IPS-NIHi7 (cell line): ENCODE measurements around the gene SHPK.
"Not testable (repeated sequence)": the region's sequence is repeated elsewhere in the genome, so short reads cannot be mapped to it uniquely, and the experiment has no call there.

Experiments used
- DNase-seq: peaks from one replicate; pipeline ENCODE4 v3.0.0; 2012; ENCODE audit warnings: mixed read lengths; ENCODE audit errors: extremely low spot score

SHPK gene

DNA sequence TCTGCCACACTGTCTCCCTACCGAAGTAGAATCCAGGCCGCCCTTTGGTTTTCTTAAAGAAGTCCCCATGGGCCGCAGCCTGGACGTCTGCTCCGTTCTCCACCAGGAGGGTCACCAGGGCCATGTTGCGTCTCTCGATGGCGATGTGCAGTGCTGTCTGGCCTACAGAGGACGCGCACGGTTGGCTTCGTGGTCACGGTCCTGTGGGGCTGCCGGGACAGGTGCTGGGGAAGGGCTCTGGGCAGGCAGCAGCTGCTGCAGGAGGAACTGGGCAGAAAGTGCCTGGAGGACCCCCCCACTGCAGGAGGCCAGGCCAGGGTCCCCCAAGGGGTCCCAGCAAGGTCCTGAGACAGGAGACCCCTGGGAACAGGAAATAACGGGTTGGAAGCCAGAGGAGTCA lies 45.8 kb downstream of the SHPK start:
- DNase-seq, result no peak

DNA sequence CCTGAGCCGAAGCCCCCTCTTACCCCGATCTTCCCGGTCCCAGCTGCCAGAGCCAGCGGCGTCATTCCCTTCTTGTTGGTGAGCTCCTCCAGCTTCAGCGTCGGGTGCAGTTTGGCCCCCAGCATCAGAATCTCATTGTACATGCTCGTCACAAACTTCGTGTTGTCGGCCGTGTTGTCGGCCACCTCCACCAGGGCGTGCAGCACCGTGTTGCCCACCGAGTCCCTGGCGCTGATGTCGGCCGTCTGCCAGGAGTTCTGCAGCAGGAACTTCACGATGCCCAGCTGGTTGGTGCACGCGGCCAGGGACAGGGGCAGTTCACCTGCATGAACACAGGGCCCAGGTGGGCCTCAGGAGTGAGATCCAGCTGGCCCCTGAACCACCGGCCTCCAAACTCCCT lies 46.3 kb downstream of the SHPK start:
- no peak for DNase-seq

DNA sequence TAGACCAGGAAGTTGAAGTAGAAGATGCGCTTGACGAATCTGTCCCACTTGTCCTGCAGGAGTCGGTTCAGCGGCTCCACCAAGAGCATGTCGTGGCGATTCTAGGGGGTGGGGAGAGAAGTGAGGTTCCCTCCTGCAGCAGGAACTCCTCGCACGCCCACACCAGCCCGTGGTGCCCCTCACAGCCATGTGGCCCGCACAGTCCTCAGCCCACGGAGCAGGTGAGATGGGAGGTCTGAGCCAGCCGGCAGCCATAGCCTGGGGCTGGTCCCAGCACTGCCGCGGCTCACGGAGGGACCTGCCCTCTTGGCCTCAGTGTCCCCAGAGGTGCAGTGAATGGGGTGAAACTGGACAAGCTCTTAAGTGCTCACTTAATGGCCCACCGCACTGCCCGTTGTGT lies 50.2 kb downstream of the SHPK start:
- no peak for DNase-seq

DNA sequence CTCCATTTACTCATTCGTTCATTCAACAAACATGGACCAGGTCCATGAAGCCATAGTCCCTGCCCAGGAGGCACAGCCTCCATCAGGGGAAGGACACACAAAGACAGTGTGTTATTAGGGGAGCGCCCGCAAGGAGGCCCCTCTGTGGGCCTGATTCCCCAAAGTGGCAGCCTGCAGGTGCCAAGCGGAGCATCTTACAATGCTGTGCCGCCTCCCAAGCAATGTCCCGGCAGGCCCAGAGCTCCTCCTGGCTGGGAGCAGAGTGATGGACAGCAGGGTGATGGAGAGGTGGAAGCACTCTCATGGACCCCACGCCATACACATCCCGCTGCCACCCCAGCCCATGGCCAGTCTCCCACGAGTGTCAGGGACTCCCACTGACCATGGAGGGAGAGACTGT lies 52.6 kb downstream of the SHPK start:
- no peak for DNase-seq

DNA sequence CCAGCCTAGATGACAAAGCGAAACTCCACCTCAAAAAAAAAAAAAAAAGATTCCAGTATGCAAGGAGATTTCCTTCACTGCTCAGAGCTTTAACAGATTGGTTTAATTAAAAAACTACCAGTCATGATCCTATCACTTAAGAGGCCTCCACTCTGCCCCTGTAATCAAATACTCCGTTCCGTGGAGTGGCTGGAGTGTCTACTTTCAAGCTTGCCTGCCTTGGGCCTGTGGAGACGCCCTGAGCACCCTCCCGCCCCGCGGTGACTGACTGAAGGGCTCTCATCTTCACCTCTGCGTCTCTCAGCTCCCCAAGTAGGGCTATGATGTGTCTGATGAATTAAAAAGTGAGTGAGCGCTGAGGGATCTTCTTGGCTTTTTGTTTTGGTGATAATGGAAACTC lies 53.1 kb downstream of the SHPK start:
- no peak for DNase-seq

DNA sequence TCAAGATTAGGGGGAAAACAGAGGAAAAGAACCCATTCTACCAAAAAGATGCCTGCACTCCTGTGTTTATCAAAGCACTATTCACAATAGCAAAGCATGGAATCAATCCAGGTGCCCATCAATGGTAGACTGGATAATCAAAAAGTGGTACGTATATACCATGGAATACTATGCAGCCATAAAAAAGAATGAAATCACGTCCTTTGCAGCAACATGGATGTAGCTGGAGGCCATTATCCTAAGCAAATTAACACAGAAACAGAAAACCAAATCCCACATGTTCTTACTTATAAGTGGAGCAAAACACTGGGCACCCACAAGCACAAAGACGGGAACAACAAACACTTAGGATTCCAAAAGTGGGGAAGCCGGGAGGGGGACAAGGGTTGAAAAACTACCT lies 57.4 kb downstream of the SHPK start:
- not testable (repeated sequence) for DNase-seq

DNA sequence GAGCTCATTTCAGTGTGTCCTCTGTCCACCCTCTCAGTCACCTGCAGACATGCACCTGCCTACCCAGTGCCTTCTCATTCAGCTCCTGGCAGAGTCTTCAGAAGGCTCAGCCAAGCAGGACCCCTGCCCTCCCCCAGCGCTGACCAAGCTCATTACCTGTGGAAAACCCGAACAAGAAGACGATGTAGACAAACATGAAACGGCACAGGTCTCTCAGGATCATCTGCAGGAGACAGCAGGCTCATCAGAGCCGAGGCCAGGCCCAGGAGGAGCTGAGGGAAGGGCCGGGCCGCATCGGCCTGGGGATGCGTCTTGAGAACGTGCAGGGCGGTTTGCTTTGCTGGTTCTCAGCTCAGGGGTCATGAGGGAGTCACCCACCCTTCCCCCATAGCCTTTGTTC lies 59.1 kb downstream of the SHPK start:
- DNase-seq, result no peak

DNA sequence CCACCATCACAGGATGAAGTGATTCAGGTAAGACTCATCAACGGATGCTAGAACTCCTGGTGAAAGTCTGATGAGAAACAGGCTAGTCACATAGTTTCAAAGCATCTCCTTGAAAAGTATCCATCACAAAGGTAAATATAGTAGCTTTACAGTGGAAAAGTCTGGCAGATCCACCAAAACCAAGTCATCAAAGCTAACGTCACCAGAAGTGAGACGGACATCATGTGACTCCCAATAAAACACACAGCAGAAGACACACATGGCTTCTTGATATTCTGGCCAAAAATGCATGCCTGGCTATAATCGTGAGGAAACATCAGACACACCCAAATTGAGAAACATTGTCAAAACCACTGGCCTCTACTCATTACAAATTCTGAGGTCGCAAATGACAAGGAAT lies 60.5 kb downstream of the SHPK start:
- DNase-seq, result no peak

DNA sequence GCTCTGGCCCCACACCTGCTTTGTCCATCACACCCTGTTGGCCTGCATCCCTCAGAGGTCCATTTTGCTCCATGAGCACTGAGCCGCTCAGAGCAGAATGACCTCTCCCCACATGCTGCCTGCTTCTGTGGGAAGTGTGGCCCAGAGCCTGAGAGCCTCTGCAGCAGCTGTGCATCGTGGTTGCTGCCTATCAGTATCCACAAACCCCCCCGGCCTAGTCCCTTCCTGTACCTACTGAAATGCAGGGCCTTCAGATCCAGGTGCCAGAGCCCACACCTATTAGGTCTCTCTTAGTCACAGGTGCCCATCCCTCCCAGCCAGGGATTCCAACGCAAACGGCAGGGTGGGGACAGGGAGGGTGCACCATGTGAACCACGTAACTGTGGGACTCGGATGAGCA lies 61.8 kb downstream of the SHPK start:
- DNase-seq, result no peak

DNA sequence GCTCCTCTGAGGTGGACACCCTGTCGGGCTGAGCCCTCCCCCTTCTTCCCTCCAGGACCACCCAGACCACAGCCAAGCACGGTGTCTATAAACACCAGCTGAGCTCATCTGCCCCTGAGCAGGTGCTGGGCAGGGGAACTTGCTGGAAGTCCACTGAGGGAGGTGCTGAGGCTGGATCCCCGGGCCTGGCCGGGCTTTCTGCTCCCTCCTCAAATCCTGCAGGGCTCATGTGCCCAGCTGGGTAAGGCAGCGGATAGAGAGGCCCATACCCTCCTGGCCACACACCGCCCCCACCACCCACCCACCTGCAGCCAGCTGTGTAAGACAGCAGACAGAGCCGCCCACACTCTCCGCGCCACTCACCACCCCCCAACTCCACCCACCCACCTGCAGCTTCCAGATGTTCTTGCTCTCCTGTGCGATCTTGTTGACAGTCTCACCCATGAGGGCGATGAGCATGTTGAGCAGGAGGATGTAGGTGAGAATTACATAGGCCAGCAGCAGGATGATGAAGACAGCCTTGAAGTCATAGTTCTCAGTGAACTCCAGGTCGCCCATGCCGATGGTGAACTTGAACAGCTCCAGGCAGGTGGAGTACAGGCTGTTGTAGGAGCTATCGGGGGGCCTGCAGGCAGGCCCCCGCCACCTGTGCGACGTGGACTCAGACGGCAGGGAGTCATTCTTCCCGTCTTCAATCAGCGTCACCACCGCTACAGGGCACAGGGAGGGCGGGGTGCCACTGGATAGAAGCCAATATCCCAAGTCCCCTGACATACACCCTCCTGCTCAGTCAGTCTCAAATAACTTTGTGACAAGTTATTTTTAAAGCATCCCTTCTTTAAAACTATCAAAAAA lies 62.6 kb downstream of the SHPK start:
- DNase-seq, result no peak

DNA sequence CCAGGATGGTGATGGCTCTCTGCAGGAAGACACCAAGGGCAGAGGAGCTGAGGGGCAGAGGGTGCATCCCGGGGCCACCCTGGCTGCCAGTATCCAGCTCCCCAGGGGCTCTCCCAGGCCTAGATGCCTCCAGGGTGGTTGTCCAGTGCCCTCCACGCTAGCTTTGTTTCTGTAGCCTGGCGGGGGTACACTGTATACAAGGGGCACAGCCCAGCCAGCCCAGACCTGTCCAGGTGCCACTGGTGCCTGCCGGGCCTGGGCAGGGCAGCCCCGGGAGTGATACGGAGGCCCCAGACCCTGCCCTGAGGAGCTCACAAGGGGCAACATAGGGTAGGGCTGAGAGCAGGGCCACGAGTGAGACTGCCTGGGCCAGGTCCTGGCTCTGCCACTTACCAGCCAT lies 63.8 kb downstream of the SHPK start:
- DNase-seq, result no peak

DNA sequence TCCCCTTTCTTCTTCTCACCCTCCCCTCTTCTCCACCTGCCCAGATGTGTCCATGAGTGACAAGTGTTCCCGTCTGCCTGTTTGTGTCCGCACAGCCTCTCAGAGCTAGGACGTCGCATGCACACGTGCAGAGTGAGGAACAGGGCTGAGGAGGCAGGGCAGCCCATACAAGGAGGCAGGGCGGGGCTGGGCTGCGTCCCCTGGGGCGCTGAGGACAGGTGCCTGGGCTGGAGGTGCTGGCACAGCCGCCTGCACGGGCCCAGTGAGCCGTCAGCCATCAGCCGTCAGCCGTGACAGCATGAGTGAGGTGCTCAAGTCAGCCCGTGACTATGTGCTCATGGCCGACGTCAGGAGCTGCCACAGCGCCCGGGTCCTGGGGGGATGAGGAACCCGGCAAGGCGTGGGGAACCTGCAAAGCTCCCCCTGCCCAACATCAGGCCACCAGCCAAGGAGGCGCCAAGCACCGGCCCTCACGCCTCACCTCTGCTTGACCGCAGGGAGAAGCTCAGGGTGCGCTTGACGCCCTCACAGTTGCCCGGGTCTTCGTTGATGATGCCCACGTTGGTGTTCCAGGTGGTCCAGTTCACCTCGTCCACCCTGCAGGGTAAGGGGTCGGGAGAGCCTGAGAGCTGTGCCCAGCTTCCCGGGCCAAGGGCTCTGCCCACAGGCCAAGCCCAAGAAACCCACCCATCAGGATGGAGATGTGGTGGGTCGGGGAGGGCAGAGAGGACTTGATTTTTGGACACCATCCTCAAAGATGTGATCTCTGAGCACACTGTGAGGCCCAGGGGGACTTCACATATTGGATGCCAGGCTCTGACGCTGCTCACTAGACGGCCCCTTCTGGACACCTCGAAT lies 64.8 kb downstream of the SHPK start:
- DNase-seq, result no peak

DNA sequence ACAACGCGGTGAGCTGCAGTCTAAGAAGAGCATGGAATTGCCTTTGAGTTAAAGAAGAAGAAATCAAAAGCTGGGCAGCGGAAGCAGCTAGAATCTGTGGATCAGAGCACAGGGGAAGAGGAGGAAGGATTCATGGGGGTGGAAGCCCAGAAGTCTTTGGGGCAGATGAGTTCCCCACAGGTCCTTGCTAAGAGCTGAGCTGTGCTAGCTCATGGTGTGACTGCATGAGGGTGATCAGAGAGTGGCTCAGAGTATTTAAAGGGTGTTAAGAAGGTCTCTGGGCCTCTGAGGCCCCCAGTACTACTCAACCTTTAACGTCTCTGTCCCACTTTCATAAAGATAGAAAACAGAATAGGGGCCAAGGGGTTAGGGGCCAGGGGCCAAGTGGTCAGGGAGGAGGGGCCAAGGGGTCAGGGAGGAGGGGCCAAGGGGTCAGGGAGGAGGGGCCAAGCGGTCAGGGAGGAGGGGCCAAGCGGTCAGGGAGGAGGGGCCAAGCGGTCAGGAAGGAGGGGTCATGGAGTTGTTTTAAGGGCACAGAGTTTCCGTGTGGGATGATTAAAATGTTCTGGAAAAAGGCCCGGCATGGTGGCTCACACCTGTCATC lies 66.4 kb downstream of the SHPK start:
- DNase-seq, result no peak

DNA sequence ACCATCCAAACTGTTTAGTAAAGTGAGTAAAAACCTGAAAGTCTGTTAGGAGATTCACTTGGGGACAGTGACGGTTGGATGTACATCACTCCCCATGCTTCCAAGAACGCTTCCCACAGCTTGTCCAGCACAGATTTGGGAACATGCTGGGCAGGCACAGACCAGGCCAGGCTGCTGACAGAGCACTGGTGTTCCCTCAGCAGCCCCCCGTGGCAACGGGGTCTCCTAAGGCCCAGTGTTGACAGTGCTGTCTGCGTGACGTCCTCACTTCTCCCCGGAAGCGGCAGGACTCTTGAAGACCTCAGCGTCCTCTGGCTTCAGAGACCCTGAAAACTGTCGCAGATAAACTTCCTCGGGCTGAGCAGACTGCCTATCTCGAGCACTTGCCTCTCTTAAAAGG lies 69.5 kb downstream of the SHPK start:
- DNase-seq, result no peak

DNA sequence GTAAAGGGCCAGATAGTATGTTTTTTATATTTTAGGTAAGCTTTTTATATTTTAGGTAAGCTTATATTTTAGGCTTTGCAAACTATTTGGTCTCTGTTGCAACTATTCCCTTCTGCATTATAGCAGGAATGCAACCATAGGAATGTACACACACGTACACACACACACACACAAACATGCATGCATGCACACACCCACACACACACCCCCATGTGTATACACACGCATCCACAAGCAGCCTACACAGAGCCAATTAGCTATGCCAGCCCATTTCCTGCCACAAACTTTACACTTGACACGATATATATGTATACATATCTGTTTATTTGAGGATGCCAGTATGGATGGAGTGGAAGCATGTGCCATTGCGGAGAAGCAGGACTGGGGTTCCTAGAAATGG lies 70.9 kb downstream of the SHPK start:
- no peak for DNase-seq

DNA sequence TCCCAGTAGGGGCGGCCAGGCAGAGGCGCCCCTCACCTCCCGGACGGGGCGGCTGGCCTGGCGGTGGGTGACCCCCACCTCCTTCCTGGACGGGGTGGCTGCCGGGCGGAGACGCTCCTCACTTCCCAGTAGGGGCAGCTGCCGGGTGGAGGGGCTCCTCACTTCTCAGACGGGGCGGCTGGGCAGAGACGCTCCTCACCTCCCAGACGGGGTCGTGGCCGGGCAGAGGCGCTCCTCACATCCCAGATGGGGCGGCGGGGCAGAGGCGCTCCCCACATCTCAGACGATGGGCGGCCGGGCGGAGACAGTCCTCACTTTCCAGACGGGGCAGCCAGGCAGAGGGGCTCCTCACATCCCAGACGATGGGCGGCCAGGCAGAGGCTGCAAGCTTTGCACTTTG lies 71.8 kb downstream of the SHPK start:
- not testable (repeated sequence) for DNase-seq

DNA sequence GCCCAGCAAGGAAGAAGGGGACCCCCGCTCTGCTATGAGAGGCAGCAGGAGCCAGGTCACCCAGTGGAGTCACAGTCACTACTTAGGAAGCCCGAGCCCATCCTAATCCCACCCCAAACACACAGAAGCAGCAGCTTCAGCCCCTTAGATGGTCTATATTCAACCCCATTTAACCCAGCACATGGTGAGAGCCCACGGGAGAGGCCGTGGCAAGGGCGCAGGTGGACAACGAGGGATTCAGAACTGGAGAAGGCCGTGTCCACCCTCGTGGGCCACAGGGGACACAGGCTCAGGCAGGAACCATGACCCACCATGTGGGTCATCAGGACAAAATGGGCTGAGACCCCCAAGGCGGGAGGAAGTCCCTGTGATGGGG lies 76.8 kb downstream of the SHPK start:
- DNase-seq, result no peak

DNA sequence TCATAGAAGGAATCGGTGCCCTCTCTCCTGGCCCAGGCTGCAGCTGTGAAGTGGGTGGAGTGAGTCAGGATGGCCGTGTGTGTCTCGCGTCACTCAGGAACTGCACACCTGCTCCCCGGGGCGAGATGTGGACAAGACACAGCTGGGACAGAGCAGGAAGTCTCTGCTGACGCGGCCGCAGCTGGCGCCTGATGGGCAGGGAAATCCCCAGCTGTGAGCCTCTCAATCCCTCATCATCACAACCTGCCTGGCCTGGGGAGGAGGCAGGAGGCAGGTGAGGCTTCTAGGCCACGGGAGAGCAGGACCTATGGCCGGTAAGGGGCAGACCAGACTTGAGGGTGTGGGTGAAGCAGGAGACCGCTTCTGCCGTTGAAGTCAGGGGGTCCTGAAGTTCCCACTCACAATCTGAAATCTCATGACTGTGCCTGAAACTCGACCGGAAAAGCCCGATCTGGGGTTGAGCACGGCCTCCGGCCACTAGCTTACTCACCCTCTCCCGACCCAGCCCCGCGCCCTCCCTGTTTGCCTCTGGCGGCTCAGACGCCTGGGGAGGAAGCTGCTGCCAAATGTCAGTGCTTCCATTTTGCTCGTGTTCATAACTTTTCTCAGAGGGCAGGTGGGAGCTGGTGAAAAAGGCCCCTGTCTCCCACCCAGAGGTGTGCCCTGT lies 77.3 kb downstream of the SHPK start:
- DNase-seq, result no peak
